GM21528 (cell line): ENCODE data around the gene CACNA1D.

Experiments used
- ATAC-seq: cut with Tn5 transposase; IDR thresholded peaks from one replicate; pipeline ENCODE4 v1.9.1; 2021; ENCODE audit warnings: mild to moderate bottlenecking, moderate library complexity; ENCODE audit not compliant: unreplicated experiment, low FRiP score

The CACNA1D gene

DNA sequence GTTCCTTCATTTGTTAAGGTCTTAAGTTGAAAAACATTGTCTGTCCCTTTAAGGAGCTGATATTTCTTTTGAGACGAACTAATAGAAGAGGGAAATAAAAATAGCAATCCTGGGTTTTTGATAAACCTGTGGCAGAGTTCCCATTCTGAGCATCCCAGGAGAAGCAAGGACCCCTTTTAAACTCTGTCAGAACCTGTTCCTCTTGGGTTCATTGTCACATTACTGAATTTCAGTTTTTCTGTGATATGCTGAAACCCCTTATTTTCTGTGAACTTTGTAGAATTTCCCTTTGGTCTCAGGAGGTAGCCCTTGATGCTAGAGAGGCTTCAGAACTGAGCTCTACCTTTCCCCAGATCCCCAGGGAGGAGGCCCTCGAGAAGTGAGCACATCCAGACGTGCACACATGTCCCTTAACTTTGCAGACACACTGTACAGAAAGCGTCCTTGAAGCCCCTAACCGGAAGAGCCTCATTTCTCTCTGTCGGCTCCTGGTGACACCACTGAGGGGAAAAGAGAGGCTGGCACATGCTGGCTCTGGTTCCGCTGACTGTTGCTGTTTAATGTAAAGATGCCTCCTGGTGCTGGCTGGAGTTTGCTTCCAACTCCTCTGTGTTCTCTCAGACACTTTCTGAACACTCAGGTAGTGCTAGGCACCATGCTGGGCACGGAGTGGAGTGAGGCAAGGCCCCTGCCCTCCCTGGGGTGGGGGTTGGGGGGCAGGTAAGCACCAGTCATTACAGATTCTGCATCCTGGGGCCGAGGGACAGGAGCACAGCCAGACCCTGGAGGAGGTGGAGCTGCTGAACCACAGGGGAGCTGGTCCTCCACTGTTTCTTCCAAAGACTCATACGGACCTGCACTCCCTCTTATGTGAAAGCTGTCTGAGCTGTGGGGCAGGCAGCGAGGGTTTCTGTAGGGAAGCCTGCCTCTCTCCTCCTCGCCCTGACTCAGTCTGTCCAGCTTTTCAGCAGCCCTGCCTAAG is 274.4 kb downstream of the CACNA1D start:
- ATAC-seq, result no peak

GRCh38 chr3:53772562-53772961 is 278.2 kb downstream of the CACNA1D start:
- ATAC-seq, result no peak

DNA sequence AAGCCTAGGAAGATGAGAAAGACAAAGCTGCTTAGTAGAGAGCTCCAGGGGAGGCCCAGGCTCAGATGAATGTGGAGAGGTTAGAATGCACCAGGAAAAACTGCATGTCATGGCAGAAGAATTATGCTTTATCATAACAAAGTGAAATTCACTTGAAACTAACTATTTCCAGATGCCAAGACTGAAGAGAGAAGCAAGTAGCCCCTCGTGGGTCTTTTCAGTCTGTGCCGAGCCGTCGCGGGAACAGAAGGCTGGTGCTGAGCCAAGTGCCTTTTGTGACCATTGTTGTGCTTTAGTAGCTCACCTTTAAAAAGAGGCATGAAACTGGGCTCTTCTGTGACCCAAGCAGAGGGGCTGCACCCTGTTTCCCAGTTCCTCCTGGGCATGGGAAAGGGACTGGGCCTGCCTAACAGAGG is 278.6 kb downstream of the CACNA1D start:
- ATAC-seq, result no peak

DNA sequence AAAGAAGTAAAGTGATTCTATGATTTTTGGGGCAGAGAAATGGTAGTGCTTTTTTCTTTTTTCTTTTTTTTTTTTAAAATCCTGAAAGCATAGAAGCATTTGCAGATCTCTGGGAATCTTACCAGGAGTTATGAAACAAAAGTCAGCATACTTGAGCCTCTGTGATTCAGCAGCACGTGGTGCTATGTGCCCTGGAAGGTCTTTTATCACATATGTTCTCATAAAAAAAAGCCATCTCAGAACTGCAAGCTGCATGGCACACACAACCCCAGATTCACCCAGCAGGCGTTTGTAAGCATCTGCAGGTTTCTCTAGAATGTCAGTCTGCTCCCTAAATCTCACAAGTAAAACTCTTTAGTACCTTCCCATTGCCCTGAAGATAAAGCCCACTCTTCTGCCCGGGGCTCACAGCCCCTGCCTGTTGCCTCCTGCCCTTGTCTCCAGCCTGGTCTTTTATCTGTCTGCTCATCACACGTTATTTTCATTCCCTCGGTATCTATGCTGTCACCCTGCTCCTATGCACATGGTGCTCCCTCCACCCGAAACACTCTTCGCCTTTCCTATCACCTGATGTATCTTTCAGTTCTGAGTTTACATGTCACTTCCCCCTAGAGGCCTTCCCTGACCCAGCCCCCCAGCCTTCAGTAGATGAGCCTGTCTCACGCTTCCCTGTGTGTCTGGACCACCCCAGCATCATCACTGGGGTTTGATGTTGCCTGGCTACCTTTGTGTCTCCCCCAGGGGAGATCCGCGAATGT is 279.4 kb downstream of the CACNA1D start:
- peak; percentile 89 for ATAC-seq

GRCh38 chr3:53774414-53774813 is 280.0 kb downstream of the CACNA1D start:
- ATAC-seq, result no peak

- ATAC-seq, result no peak
Measured at GRCh38 chr3:53775018-53775417, 280.6 kb downstream of the CACNA1D start.

DNA sequence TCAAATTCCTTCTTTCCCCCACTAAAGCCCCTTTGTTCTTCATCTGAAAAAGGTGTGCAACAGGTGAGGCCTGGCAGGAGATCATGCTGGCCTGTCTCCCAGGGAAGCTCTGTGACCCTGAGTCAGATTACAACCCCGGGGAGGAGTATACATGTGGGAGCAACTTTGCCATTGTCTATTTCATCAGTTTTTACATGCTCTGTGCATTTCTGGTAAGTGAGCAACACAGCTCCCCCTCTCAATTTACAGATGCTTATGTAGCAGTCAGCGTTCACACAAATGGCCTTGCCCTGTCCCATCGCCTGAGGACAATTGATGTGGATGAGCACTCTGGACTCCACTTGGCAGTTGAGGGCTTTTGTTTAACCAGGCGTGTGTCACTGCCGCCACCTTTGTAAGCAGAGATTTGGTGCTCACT is 281.4 kb downstream of the CACNA1D start:
- ATAC-seq, result no peak

DNA sequence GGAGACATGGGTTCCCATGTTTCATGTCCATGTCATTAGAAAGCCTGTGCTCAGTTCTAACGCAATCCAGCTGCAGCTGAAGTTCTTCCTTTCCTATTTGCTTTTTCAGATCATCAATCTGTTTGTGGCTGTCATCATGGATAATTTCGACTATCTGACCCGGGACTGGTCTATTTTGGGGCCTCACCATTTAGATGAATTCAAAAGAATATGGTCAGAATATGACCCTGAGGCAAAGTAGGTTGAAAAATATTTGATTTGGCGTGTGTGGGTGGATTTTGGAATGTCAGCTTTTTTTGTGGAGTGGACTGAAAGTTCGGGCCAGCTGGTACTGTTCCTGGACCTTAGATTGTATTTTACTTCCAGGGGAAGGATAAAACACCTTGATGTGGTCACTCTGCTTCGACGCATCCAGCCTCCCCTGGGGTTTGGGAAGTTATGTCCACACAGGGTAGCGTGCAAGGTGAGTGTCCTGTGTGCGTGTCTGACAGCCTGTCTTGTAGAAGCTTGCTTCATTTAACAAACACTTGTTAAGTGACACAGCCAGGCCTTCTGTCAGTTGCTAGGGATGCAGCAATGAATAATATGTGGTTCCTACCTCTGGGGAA is 282.2 kb downstream of the CACNA1D start:
- ATAC-seq, result no peak

DNA sequence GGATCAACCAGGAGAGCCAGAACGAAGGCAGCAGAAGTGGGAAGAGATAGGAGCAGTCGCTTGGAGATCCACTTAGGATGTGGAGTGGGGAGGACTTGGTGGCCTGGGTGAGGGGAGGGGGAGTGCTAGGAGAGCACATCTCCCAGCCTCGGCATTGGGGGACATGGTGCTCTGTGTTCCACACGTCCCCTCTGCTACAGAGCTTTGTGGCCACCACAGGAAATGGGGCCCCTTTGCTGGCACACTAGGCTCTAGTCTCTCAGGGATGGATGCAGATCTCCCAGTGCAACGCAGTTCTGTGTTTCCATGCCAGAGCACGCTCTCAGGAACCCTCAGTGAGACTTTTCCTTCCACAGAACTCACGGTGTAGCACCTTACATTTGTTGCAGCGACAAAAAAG is 283.1 kb downstream of the CACNA1D start:
- ATAC-seq, result no peak

DNA sequence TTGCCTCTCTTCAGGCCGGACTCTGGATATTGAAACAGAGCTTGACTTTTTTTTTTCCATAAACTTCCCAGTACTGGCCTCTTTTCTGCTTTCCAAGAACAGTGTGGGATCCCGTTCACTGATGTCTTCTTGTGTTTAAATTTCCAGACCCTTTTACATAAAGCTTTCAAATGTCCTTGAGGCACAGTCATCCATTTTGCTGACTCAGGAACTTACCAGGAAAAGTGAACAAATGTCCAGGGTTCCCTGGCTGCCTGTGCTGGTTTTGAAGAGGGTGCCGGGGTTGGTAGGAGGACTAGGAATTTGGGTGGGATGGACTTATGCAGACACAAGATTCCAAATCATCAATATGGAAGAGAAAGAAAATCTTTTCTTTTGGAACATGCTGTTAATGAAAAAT is 283.7 kb downstream of the CACNA1D start:
- ATAC-seq, result no peak

DNA sequence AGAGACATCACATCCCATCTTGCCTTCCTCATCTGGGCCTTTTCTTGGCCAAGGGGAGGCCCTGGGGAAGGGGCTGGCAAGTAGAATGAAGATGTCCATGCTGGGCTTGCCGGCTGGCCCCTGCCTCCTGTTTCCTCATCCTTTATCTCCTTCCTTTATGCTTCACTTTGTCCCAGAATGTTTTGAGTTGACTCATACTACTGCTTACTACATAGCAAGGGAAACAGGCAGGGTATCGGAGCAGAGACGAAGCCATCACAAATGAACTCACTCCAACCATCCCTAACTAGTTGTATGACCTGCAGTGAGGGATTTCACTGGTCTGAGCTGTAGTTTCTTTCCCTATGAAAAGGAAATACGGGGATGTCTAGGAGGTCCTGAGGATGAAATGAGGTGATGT is 285.8 kb downstream of the CACNA1D start:
- ATAC-seq, result no peak

GRCh38 chr3:53780806-53781205 is 286.4 kb downstream of the CACNA1D start:
- no peak for ATAC-seq

GRCh38 chr3:53787016-53787415 is 292.6 kb downstream of the CACNA1D start:
- ATAC-seq, result no peak

DNA sequence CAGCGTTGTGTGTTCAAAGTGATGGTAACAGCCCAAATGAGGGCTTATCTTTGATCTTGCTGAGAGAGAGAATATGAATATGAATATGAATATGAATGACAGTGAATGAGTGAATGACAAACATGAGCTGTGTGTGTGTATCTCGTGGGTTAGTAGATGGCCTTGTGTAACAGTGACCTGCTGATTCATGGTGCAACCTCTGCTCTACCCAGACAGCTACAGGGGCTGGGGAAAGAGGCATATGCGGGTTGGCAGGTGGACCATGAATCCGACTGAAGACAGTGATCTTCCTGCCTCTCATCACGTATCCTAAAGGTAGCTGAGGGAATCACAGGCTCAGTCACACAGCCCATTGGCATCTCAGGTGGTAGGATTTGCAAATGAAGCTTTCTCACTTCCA is 293.6 kb downstream of the CACNA1D start:
- no peak for ATAC-seq

GRCh38 chr3:53789459-53789858 is 295.0 kb downstream of the CACNA1D start:
- ATAC-seq, result no peak

GRCh38 chr3:53790470-53790869 is 296.1 kb downstream of the CACNA1D start:
- no peak for ATAC-seq

- ATAC-seq, result no peak
Measured at GRCh38 chr3:53791317-53791716, 296.9 kb downstream of the CACNA1D start.

GRCh38 chr3:53792866-53793265 is 298.5 kb downstream of the CACNA1D start:
- ATAC-seq, result no peak

DNA sequence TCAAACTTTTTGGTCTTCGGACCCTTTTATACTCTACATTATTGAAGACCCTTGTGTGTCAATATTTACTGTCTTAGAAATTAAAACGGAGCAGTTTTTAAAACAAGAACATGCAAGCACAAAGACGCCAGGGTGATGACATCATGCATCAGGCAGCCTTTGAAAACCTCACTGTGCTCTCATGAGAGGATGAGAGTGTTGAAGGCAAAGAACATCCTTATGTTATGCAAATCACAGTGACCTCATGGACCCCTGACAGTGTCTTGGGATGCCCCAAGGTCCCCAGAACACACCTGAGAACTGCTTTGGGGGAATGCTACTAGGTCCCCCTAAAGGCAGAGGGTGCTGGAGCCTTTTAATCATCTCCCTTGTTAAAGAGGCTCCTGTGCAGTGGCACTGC is 300.2 kb downstream of the CACNA1D start:
- ATAC-seq, result no peak

GRCh38 chr3:53795176-53795575 is 300.8 kb downstream of the CACNA1D start:
- no peak for ATAC-seq
